Testis (tissue), 2 donors: ENCODE measurements around the gene RSPH4A.
"Not testable (repeated sequence)": the region's sequence is repeated elsewhere in the genome, so short reads cannot be mapped to it uniquely, and the experiment has no call there.

Experiments used
- CTCF ChIP-seq, 3 experiments: fragments of 450-650 bp in 2 of 3; fragments of 200-600 bp in 1 of 3; sonication (generic) in 1 of 3; IDR thresholded peaks; one replicate each; pipeline ENCODE4 v1.5.1; 2016 to 2019; ENCODE audit warnings: antibody characterized with exemption in 3 of 3, mild to moderate bottlenecking in 2 of 3, moderate library complexity in 1 of 3
- POLR2A ChIP-seq: fragments of 450-650 bp; IDR thresholded peaks from one replicate; pipeline ENCODE4 v1.6.1; 2017; ENCODE audit warnings: antibody characterized with exemption, mild to moderate bottlenecking, moderate library complexity

- TF ChIP-seq CTCF (IDR thresholded peaks at IDR 0.05); POLR2A: not testable (repeated sequence)
Measured at GRCh38 chr6:116604868-116605267, 11.4 kb upstream of the RSPH4A start.
